GOT3 (cell line): ENCODE results near the gene UBE2L5.

ENCODE experiments used
- DNase-seq: peaks from one replicate; lab custom pipeline; 2025; ENCODE audit warnings: mixed read lengths; lab: John Stamatoyannopoulos, UW

The UBE2L5 gene

GRCh38 chr13:30422054-30422839 is at the start of gene UBE2L5:
Gene UBE2L5 (plus strand): TSS chr13:30422493. CDS start chr13:30427991, 5,498 bp downstream.
- no peak for DNase-seq

- DNase-seq, result no peak
Observed at GRCh38 chr13:30373727-30374126, 48.6 kb upstream of the UBE2L5 start.

GRCh38 chr13:30375265-30375835 is 46.9 kb upstream of the UBE2L5 start:
- no peak for DNase-seq

- no peak for DNase-seq
Observed at GRCh38 chr13:30376426-30377311, 45.6 kb upstream of the UBE2L5 start.

- no peak for DNase-seq
Observed at GRCh38 chr13:30377312-30377685, 45.0 kb upstream of the UBE2L5 start.

GRCh38 chr13:30378191-30378590 is 44.1 kb upstream of the UBE2L5 start:
- no peak for DNase-seq

- no peak for DNase-seq
Observed at GRCh38 chr13:30381049-30381448, 41.2 kb upstream of the UBE2L5 start.

GRCh38 chr13:30382836-30383525 is 39.3 kb upstream of the UBE2L5 start:
- no peak for DNase-seq

GRCh38 chr13:30388406-30389283 is 33.6 kb upstream of the UBE2L5 start:
- DNase-seq, result no peak

- no peak for DNase-seq
Observed at GRCh38 chr13:30391956-30392680, 30.2 kb upstream of the UBE2L5 start.

GRCh38 chr13:30392681-30393045 is 29.6 kb upstream of the UBE2L5 start:
- DNase-seq, result no peak

GRCh38 chr13:30394751-30395191 is 27.5 kb upstream of the UBE2L5 start:
- DNase-seq, result no peak

GRCh38 chr13:30395192-30396158 is 26.8 kb upstream of the UBE2L5 start:
- DNase-seq, result peak; percentile 42

GRCh38 chr13:30396434-30397075 is 25.7 kb upstream of the UBE2L5 start:
- no peak for DNase-seq

- no peak for DNase-seq
Observed at GRCh38 chr13:30398601-30399072, 23.7 kb upstream of the UBE2L5 start.

GRCh38 chr13:30400376-30400775 is 21.9 kb upstream of the UBE2L5 start:
- no peak for DNase-seq

- no peak for DNase-seq
Observed at GRCh38 chr13:30401347-30401746, 20.9 kb upstream of the UBE2L5 start.

- no peak for DNase-seq
Observed at GRCh38 chr13:30403456-30403855, 18.8 kb upstream of the UBE2L5 start.

- DNase-seq, result no peak
Observed at GRCh38 chr13:30404207-30404606, 18.1 kb upstream of the UBE2L5 start.
